Esophagus muscularis mucosa (tissue), 4 donors: ENCODE data around the gene SLC4A4. TPM values are rescaled to one million over a fixed set of nuclear protein-coding genes. Genes with fewer than 3 reads are reported as not detected.

ENCODE experiments used
- DNase-seq: peaks from one replicate; pipeline ENCODE4 v3.0.0-alpha.2; 2017; ENCODE audit errors: extremely low spot score
- H3K27ac ChIP-seq, 4 donors: fragments of 200-600 bp; sonication (generic); replicated peaks in 1 of 4; 1 replicate in 3 of 4; 2 replicates in 1 of 4; pipeline ENCODE4 v1.5.1; 2016 to 2019; ENCODE audit warnings: mild to moderate bottlenecking in 1 of 4
- H3K27me3 ChIP-seq, 4 donors: fragments of 200-600 bp; sonication (generic); one replicate each; pipeline versions ENCODE4 v1.5.1 to v1.6.0; 2016 to 2019
- H3K36me3 ChIP-seq, 4 donors: fragments of 200-600 bp; sonication (generic); one replicate each; pipeline ENCODE4 v1.5.1; 2016 to 2019
- H3K4me1 ChIP-seq, 4 donors: fragments of 200-600 bp; sonication (generic); one replicate each; pipeline ENCODE4 v1.5.1; 2016 to 2019
- H3K4me3 ChIP-seq, 4 donors: fragments of 200-600 bp; sonication (generic); 1 replicate in 2 of 4; 2 replicates in 2 of 4; pipeline ENCODE4 v1.5.1; 2016 to 2019; ENCODE audit warnings: mild to moderate bottlenecking in 4 of 4, moderate library complexity in 1 of 4
- H3K9me3 ChIP-seq, 4 donors: fragments of 200-600 bp; sonication (generic); 1 replicate in 3 of 4; 2 replicates in 1 of 4; pipeline ENCODE4 v1.5.1; 2016 to 2019
- EP300 ChIP-seq: sonication (generic); formaldehyde crosslinking; IDR thresholded peaks from one replicate; pipeline ENCODE4 v1.6.1; 2017; ENCODE audit warnings: antibody characterized with exemption
- POLR2A ChIP-seq: fragments of 450-650 bp; IDR thresholded peaks from one replicate; pipeline ENCODE4 v1.6.1; 2017; ENCODE audit warnings: antibody characterized with exemption, moderate library complexity, mild to moderate bottlenecking, low read depth
- POLR2AphosphoS5 ChIP-seq, 2 donors: sonication (generic); formaldehyde crosslinking; IDR thresholded peaks; one replicate each; pipeline ENCODE4 v1.6.1; 2017; ENCODE audit warnings: antibody characterized with exemption in 2 of 2
- WGBS: methylation state at CpG from one replicate; pipeline ENCODE4 v1.1.5; 2018; 5-methylcytosine and 5-hydroxymethylcytosine counted together
- intact Hi-C: fragments of 100-400 bp; cut with DNase I; formaldehyde crosslinking; loops from one replicate; pipeline ENCODE4 v1.15.1; 2023
- total RNA-seq, 4 donors: library from RNA; depleted of rRNA; stranded (reverse); fragments of >200 nt; gene quantifications; one replicate each; pipeline versions ENCODE4 v1.1.0 to v1.2.1, GENCODE V29; 2016
- TF ChIP-seq, protein P1 (sequence below), 3 experiments: fragments of 200-600 bp in 2 of 3; fragments of 450-650 bp in 1 of 3; sonication (generic) in 2 of 3; IDR thresholded peaks; one replicate each; pipeline ENCODE4 v1.5.1; 2017 to 2019; ENCODE audit warnings: antibody characterized with exemption in 3 of 3, mild to moderate bottlenecking in 2 of 3, moderate library complexity in 1 of 3

SLC4A4 gene
- total RNA-seq = 1 to 10 TPM; 1.2 to 4.8 (median 2.7) TPM

DNA sequence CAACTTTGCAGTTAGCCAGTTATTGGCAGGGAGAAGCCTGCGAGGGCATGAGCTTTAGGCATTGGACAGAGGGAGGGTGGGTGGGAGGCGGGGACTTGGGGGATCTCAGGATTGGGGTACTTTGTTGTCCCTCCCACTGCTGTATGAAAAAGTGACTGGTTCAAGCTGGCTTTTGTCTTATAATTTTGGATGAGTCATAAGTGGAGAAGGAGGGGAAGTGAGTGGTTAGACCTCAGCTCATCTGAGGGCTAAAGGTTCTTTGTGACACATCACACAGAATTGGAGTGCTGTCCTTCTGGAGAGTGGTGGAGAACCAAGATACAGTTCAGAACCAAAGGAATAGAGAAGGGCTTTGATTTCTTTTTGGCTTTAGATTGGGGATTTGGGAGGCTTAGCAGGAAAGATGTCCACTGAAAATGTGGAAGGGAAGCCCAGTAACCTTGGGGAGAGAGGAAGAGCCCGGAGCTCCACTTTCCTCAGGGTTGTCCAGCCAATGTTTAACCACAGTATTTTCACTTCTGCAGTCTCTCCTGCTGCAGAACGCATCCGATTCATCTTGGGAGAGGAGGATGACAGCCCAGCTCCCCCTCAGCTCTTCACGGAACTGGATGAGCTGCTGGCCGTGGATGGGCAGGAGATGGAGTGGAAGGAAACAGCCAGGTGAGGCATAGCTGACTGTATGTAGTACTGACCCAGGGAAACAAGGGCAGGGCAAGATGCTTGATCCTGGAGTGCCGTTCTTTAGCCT, at the start of gene SLC4A4:
TSS of gene SLC4A4 (plus strand) at position 175 of the 748 bp plus-strand sequence.
- H3K4me1 ChIP-seq = no peaks in the 10 kb centered on the region
- intact Hi-C loops = no loop called here

DNA sequence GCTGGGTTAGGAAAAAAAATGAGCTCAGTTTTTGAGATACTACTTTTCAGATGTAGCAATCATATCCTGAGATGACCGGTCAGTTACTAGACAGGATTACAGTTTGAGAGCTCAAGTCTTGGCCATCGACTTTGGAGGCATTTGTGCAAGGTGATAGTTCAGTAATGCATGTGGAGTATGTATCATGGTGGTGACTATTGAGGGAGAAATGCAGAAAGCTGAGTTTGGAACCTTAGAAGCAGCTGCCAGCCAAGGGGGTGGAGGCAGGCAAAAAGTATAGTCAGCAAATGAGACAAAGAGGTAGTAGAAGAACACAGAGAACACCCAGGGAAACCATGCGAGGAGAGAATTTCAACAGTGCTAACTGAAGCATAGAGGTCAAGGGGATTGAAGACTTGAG, 48.7 kb upstream of the SLC4A4 start:
- WGBS = 83% methylated on average over 3 of the region's 3 CpGs
- Histone ChIP-seq H3K27ac (no peak overlapping the region), H3K4me3 (no peak overlapping the region), H3K27me3 (no peaks in the 10 kb centered on the region), H3K9me3 (no peaks in the 10 kb centered on the region), H3K36me3 (no peaks in the 10 kb centered on the region), H3K4me1 (peaks cover 0 to 12% (median 0%) of the 10 kb centered on the region in 4 donors)
- no peak for DNase-seq
- TF ChIP-seq, protein P1, sequence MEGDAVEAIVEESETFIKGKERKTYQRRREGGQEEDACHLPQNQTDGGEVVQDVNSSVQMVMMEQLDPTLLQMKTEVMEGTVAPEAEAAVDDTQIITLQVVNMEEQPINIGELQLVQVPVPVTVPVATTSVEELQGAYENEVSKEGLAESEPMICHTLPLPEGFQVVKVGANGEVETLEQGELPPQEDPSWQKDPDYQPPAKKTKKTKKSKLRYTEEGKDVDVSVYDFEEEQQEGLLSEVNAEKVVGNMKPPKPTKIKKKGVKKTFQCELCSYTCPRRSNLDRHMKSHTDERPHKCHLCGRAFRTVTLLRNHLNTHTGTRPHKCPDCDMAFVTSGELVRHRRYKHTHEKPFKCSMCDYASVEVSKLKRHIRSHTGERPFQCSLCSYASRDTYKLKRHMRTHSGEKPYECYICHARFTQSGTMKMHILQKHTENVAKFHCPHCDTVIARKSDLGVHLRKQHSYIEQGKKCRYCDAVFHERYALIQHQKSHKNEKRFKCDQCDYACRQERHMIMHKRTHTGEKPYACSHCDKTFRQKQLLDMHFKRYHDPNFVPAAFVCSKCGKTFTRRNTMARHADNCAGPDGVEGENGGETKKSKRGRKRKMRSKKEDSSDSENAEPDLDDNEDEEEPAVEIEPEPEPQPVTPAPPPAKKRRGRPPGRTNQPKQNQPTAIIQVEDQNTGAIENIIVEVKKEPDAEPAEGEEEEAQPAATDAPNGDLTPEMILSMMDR (IDR thresholded peaks at IDR 0.05) = no peak
- TF ChIP-seq EP300 (no peak), POLR2AphosphoS5 (IDR thresholded peaks at IDR 0.05) (no peak), POLR2A (no peak)
- intact Hi-C loops = no loop called here

More for the DNA sequence above, at the start of gene SLC4A4:
- no peak for TF ChIP-seq POLR2A
- TF ChIP-seq, protein P1 (IDR thresholded peaks at IDR 0.05) = no peak
- TF ChIP-seq POLR2AphosphoS5 (IDR thresholded peaks at IDR 0.05) = no peak
- no peak for TF ChIP-seq EP300
- no peaks in the 10 kb centered on the region for H3K27me3 ChIP-seq
- H3K36me3 ChIP-seq = no peaks in the 10 kb centered on the region
- H3K4me3 ChIP-seq = no peak within 1 kb of the TSS
- 95% methylated on average over 8 of the region's 8 CpGs for whole genome bisulfite sequencing
- no peak within 1 kb of the TSS for H3K27ac ChIP-seq
- no peak for DNase-seq
- H3K9me3 ChIP-seq = no peaks in the 10 kb centered on the region

DNA sequence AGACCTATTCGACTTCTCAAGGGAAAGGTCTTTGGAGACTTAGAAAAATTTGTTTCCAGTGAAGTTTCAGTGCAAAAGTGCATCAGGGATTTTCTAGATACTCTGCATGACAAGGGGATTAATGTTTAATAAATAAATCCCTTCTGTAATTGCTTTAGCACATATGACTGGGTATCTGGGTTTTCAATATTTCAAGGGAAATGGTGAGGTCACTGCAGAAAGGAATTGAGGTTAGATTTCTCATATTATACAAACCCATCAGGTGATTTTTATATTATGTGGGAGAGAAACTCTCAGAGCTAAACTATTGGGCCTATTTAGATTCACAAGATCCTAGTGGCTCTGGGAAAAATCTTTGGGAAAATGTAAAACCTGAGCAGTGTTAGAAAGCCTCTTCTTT, 48.3 kb upstream of the SLC4A4 start:
- Histone ChIP-seq H3K27me3 (no peaks in the 10 kb centered on the region), H3K4me3 (no peak overlapping the region), H3K36me3 (no peaks in the 10 kb centered on the region), H3K27ac (no peak overlapping the region), H3K9me3 (no peaks in the 10 kb centered on the region), H3K4me1 (peaks cover 0 to 12% (median 0%) of the 10 kb centered on the region in 4 donors)
- 88% methylated on average over 1 of the region's 1 CpG for WGBS
- TF ChIP-seq POLR2A (no peak), POLR2AphosphoS5 (IDR thresholded peaks at IDR 0.05) (no peak), EP300 (no peak)
- TF ChIP-seq, protein P1 (IDR thresholded peaks at IDR 0.05) = no peak
- intact Hi-C loops = no loop called here
- DNase-seq = no peak

DNA sequence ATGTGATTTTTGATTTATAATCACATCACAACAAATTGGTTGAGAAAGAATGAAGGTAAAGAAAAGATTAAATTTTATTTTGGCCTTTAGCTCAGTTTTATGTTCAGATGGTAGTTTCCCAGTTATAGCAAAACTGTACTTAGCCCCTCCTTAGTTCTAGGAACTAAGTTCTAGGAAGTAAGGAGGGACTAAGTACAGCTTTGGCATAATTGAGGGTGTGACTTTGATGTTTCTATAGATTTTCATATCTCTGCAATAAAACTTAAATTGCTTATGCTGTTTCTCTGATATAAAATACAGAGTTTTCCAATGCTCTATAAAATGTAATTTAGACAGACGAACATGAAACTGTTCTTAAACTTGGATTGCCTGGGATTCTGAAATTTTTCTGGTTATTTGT, 46.6 kb upstream of the SLC4A4 start:
- intact Hi-C loops = no loop called here
- H3K27me3 ChIP-seq = no peaks in the 10 kb centered on the region
- 88% methylated on average over 1 of the region's 1 CpG for WGBS
- DNase-seq = no peak
- TF ChIP-seq, protein P1 (IDR thresholded peaks at IDR 0.05) = no peak
- no peak for TF ChIP-seq POLR2AphosphoS5 (IDR thresholded peaks at IDR 0.05)
- TF ChIP-seq EP300 = no peak
- no peak for TF ChIP-seq POLR2A
- no peaks in the 10 kb centered on the region for H3K9me3 ChIP-seq
- H3K27ac ChIP-seq = no peak overlapping the region
- H3K4me1 ChIP-seq = peaks cover 0 to 7% (median 0%) of the 10 kb centered on the region in 4 donors
- H3K4me3 ChIP-seq = no peak overlapping the region
- H3K36me3 ChIP-seq = no peaks in the 10 kb centered on the region
